Measurements from ENCODE around the gene SMAD7. TPM values are rescaled to one million over a fixed set of nuclear protein-coding genes. Genes with fewer than 3 reads are reported as not detected.

Gene SMAD7
- total RNA-seq, 1 donor from 2014 or later: 53.6 TPM

DNA sequence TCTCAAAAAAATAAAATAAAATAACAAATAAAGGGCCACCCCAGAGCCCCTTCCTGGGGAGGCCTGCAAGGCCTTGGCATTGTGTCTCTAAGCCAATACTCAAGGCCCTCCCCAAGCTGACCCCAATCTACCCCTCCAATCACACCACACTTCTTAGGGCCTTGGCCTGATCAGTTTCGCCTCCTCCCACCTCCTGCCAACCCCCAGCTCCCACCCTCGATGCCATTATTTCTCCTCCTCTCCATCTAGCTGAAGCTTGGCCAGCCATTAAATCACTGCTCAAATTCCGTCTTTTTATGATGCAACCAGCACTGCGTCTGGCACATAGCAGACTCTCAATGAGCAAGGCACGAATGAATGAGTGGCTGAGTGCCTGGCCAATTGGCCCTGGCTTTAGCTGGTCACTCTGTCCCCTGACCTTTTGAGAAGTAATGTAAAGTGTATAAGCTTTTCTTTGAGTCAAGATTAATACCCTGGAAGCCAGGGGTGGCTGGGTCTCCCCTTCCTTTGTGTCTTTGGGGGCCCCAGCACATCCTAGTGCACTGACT lies 55.9 kb downstream of the SMAD7 start:
- H3K36me3 Mint-ChIP-seq (ENCODE audit: unreplicated experiment): peaks cover 5% of the 10 kb centered on the region
- no peak overlapping the region for H3K4me3 Mint-ChIP-seq (ENCODE audit: unreplicated experiment)
- no peaks in the 10 kb centered on the region for H3K27me3 Mint-ChIP-seq (ENCODE audit: unreplicated experiment)
- no peak overlapping the region for H3K27ac Mint-ChIP-seq (ENCODE audit: unreplicated experiment)
- H3K4me1 Mint-ChIP-seq (ENCODE audit: unreplicated experiment): peaks cover 14% of the 10 kb centered on the region
- H3K9me3 Mint-ChIP-seq (ENCODE audit: unreplicated experiment): no peaks in the 10 kb centered on the region
- no peak for TF ChIP-seq CTCF (IDR thresholded peaks at IDR 0.05)
- no peak for DNase-seq (ENCODE audit: extremely low spot score, unreplicated experiment)

GRCh38 chr18:48893608-48894600 lies 56.9 kb downstream of the SMAD7 start:
- Mint-ChIP-seq H3K36me3 (ENCODE audit: unreplicated experiment) (no peaks in the 10 kb centered on the region), H3K27me3 (ENCODE audit: unreplicated experiment) (no peaks in the 10 kb centered on the region), H3K4me1 (ENCODE audit: unreplicated experiment) (peaks cover 24% of the 10 kb centered on the region), H3K27ac (ENCODE audit: unreplicated experiment) (no peak overlapping the region), H3K4me3 (ENCODE audit: unreplicated experiment) (no peak overlapping the region), H3K9me3 (ENCODE audit: unreplicated experiment) (no peaks in the 10 kb centered on the region)
- no peak for DNase-seq (ENCODE audit: extremely low spot score, unreplicated experiment)
- no peak for TF ChIP-seq CTCF (IDR thresholded peaks at IDR 0.05)

- no peak for DNase-seq (ENCODE audit: extremely low spot score, unreplicated experiment)
- H3K4me3 Mint-ChIP-seq (ENCODE audit: unreplicated experiment): no peak overlapping the region
Observed at GRCh38 chr18:48893061-48893607, 57.6 kb downstream of the SMAD7 start.

DNA sequence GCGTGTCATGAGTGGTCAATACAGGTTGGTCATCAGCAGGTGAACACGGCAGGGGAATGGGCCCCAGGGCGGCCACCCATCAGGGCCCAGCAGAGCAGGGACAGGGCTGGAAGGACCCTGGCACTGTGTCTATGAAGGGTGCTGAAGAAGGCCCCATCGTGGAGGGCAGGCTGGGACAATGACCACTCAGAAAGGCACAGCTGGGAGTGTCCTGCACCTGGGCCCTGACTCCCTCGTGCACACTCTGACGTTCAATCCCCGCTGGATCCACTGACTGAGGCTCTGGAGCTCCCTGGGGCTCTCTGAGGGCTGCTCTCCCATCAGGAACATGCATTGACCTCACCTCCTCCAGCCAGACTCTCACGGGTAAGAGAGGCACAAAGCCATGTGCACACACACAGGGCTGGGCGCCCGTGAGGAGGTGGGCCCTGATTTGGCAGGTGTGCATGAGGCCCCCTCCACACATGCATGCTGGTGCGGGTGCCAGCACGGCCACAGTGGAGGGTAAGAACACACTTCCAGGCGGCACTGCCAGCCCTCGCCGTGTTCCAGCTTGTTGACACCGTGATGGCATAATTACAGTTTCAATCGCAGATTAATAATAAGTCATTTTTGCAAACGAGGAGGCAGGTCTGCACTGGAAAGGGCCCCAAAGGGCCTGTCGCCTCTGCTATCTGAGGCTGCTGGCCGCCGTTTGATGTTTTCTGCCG lies 58.5 kb downstream of the SMAD7 start:
- H3K27ac Mint-ChIP-seq (ENCODE audit: unreplicated experiment): no peak overlapping the region

More at GRCh38 chr18:48893061-48893607, 57.6 kb downstream of the SMAD7 start:
- H3K36me3 Mint-ChIP-seq (ENCODE audit: unreplicated experiment): no peaks in the 10 kb centered on the region
- H3K4me1 Mint-ChIP-seq (ENCODE audit: unreplicated experiment): peaks cover 28% of the 10 kb centered on the region
- H3K27ac Mint-ChIP-seq (ENCODE audit: unreplicated experiment): no peak overlapping the region
- H3K9me3 Mint-ChIP-seq (ENCODE audit: unreplicated experiment): no peaks in the 10 kb centered on the region
- H3K27me3 Mint-ChIP-seq (ENCODE audit: unreplicated experiment): no peaks in the 10 kb centered on the region
- TF ChIP-seq CTCF (IDR thresholded peaks at IDR 0.05): no peak

More for the DNA sequence above, 58.5 kb downstream of the SMAD7 start:
- TF ChIP-seq CTCF (IDR thresholded peaks at IDR 0.05): no peak
- no peaks in the 10 kb centered on the region for H3K36me3 Mint-ChIP-seq (ENCODE audit: unreplicated experiment)
- no peak for DNase-seq (ENCODE audit: extremely low spot score, unreplicated experiment)
- no peaks in the 10 kb centered on the region for H3K9me3 Mint-ChIP-seq (ENCODE audit: unreplicated experiment)
- H3K4me1 Mint-ChIP-seq (ENCODE audit: unreplicated experiment): peaks cover 28% of the 10 kb centered on the region
- H3K27me3 Mint-ChIP-seq (ENCODE audit: unreplicated experiment): no peaks in the 10 kb centered on the region
- no peak overlapping the region for H3K4me3 Mint-ChIP-seq (ENCODE audit: unreplicated experiment)
